ENCODE measurements around the gene BTN2A1. TPM values are rescaled to one million over a fixed set of nuclear protein-coding genes. Genes with fewer than 3 reads are reported as not detected.

BTN2A1 gene
- total and polyA plus RNA-seq, 2 of the 13 experiments (the other 11 are each of a cell fraction or from before 2014, with no cell fraction given), result 16.4 to 30.4 TPM

GRCh38 chr6:26474439-26474881 lies 16.7 kb downstream of the BTN2A1 start (continued):
- no peak for TF ChIP-seq ZNF607 (CRISPR knock-in tag; IDR thresholded peaks at IDR 0.05; ENCODE audit: borderline replicate concordance)
- TF ChIP-seq EP300 (IDR thresholded peaks at IDR 0.05; ENCODE audit: low read depth in 2 of 2, low read length in 2 of 2), result no peak
- TF ChIP-seq EP300 (CRISPR knock-in tag; IDR thresholded peaks at IDR 0.05; ENCODE audit: borderline replicate concordance), result no peak
- TF ChIP-seq, protein P1, sequence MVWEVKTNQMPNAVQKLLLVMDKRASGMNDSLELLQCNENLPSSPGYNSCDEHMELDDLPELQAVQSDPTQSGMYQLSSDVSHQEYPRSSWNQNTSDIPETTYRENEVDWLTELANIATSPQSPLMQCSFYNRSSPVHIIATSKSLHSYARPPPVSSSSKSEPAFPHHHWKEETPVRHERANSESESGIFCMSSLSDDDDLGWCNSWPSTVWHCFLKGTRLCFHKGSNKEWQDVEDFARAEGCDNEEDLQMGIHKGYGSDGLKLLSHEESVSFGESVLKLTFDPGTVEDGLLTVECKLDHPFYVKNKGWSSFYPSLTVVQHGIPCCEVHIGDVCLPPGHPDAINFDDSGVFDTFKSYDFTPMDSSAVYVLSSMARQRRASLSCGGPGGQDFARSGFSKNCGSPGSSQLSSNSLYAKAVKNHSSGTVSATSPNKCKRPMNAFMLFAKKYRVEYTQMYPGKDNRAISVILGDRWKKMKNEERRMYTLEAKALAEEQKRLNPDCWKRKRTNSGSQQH (CRISPR knock-in tag; IDR thresholded peaks at IDR 0.05; ENCODE audit: low read depth), result no peak
- 0 out of 2 replicates have a peak, but pooled peaks have one; percentile 2 for TF ChIP-seq PHF8 (CRISPR knock-in tag; IDR thresholded peaks at IDR 0.05)
- TF ChIP-seq, protein P2, sequence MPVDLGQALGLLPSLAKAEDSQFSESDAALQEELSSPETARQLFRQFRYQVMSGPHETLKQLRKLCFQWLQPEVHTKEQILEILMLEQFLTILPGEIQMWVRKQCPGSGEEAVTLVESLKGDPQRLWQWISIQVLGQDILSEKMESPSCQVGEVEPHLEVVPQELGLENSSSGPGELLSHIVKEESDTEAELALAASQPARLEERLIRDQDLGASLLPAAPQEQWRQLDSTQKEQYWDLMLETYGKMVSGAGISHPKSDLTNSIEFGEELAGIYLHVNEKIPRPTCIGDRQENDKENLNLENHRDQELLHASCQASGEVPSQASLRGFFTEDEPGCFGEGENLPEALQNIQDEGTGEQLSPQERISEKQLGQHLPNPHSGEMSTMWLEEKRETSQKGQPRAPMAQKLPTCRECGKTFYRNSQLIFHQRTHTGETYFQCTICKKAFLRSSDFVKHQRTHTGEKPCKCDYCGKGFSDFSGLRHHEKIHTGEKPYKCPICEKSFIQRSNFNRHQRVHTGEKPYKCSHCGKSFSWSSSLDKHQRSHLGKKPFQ (CRISPR knock-in tag; IDR thresholded peaks at IDR 0.05; ENCODE audit: insufficient replicate concordance), result peak; percentile 15
- TF ChIP-seq KLF12 (CRISPR knock-in tag; IDR thresholded peaks at IDR 0.05; ENCODE audit: borderline replicate concordance), result no peak
- no peak for TF ChIP-seq SOX5 (CRISPR knock-in tag; IDR thresholded peaks at IDR 0.05; ENCODE audit: borderline replicate concordance)
- no peak for TF ChIP-seq ZNF724P (CRISPR knock-in tag; IDR thresholded peaks at IDR 0.05; ENCODE audit: borderline replicate concordance)
- no peak for TF ChIP-seq ZNF609 (CRISPR knock-in tag; IDR thresholded peaks at IDR 0.05; ENCODE audit: borderline replicate concordance)
- TF ChIP-seq SP140L (CRISPR knock-in tag; IDR thresholded peaks at IDR 0.05; ENCODE audit: borderline replicate concordance), result no peak
- no peak for TF ChIP-seq HOXA3 (CRISPR knock-in tag; IDR thresholded peaks at IDR 0.05)
- TF ChIP-seq ZFP36 (IDR thresholded peaks at IDR 0.05; ENCODE audit: borderline replicate concordance, low read depth, low read length, partially characterized antibody), result no peak
- TF ChIP-seq PPARG (CRISPR knock-in tag; conservative IDR thresholded peaks at IDR 0.05), result no peak
- no peak for TF ChIP-seq MYC (CRISPR knock-in tag; IDR thresholded peaks at IDR 0.05; ENCODE audit: borderline replicate concordance)
- TF ChIP-seq NAIF1 (CRISPR knock-in tag; IDR thresholded peaks at IDR 0.05; ENCODE audit: borderline replicate concordance), result 0 out of 2 replicates have a peak, but pooled peaks have one; percentile 54
- TF ChIP-seq REL (CRISPR knock-in tag; conservative IDR thresholded peaks at IDR 0.05), result 0 out of 2 replicates have a peak, but pooled peaks have one; percentile 10
- 0 out of 2 replicates have a peak, but pooled peaks have one; percentile 17 for TF ChIP-seq ZNF543 (CRISPR knock-in tag; IDR thresholded peaks at IDR 0.05)
- TF ChIP-seq AHR (CRISPR knock-in tag; IDR thresholded peaks at IDR 0.05), result no peak
- TF ChIP-seq ZNF17 (CRISPR knock-in tag; IDR thresholded peaks at IDR 0.05), result no peak
- no peak for TF ChIP-seq FOXK1 (CRISPR knock-in tag; IDR thresholded peaks at IDR 0.05; ENCODE audit: borderline replicate concordance, low read depth)
- peak; percentile 45 for TF ChIP-seq ZFY (CRISPR knock-in tag; IDR thresholded peaks at IDR 0.05)
- no peak for TF ChIP-seq MTA3 (CRISPR knock-in tag; IDR thresholded peaks at IDR 0.05)
- no peak for TF ChIP-seq SAFB2 (CRISPR knock-in tag; IDR thresholded peaks at IDR 0.05; ENCODE audit: borderline replicate concordance, low read depth)
